Activated CD4-positive, alpha-beta T cell treated with anti-CD3 and anti-CD28 coated beads, Interleukin-2, amount 50 U/mL, for 4 hours (primary cell): ENCODE data around the gene ATAD2B.

ENCODE experiments used
- DNase-seq, 2 experiments: peaks; one replicate each; pipeline ENCODE4 v3.0.0-alpha.2; 2020

The ATAD2B gene

GRCh38 chr2:23836505-23836904 is 90.4 kb downstream of the ATAD2B start:
- no peak for DNase-seq

- no peak for DNase-seq
Observed at GRCh38 chr2:23835988-23836387, 90.9 kb downstream of the ATAD2B start.

- DNase-seq: no peak
Observed at GRCh38 chr2:23835423-23835822, 91.5 kb downstream of the ATAD2B start.

- DNase-seq: no peak
Observed at GRCh38 chr2:23828986-23829385, 97.9 kb downstream of the ATAD2B start.

- DNase-seq: no peak
Observed at GRCh38 chr2:23828256-23828980, 98.5 kb downstream of the ATAD2B start.

- no peak for DNase-seq
Observed at GRCh38 chr2:23827287-23827686, 99.6 kb downstream of the ATAD2B start.

GRCh38 chr2:23826771-23827170 is 100.2 kb downstream of the ATAD2B start:
- DNase-seq: no peak

GRCh38 chr2:23826040-23826439 is 100.9 kb downstream of the ATAD2B start:
- DNase-seq: no peak

- DNase-seq: no peak
Observed at GRCh38 chr2:23824777-23825212, 102.1 kb downstream of the ATAD2B start.

- no peak for DNase-seq
Observed at GRCh38 chr2:23823863-23824262, 103.1 kb downstream of the ATAD2B start.

- no peak for DNase-seq
Observed at GRCh38 chr2:23814963-23815362, 112.0 kb downstream of the ATAD2B start.

- DNase-seq: no peak
Observed at GRCh38 chr2:23813438-23813837, 113.5 kb downstream of the ATAD2B start.

GRCh38 chr2:23809150-23809549 is 117.8 kb downstream of the ATAD2B start:
- no peak for DNase-seq

GRCh38 chr2:23806665-23807249 is 120.2 kb downstream of the ATAD2B start:
- no peak for DNase-seq

- no peak for DNase-seq
Observed at GRCh38 chr2:23806201-23806600, 120.7 kb downstream of the ATAD2B start.

- no peak for DNase-seq
Observed at GRCh38 chr2:23803965-23804542, 122.9 kb downstream of the ATAD2B start.

- no peak for DNase-seq
Observed at GRCh38 chr2:23803264-23803964, 123.5 kb downstream of the ATAD2B start.

- DNase-seq: no peak
Observed at GRCh38 chr2:23801396-23801795, 125.5 kb downstream of the ATAD2B start.

GRCh38 chr2:23794234-23794633 is 132.7 kb downstream of the ATAD2B start:
- no peak for DNase-seq

GRCh38 chr2:23793476-23793875 is 133.4 kb downstream of the ATAD2B start:
- no peak for DNase-seq

- DNase-seq: no peak
Observed at GRCh38 chr2:23791030-23791429, 135.9 kb downstream of the ATAD2B start.

GRCh38 chr2:23789012-23789411 is 137.9 kb downstream of the ATAD2B start:
- DNase-seq: no peak

GRCh38 chr2:23788100-23788499 is 138.8 kb downstream of the ATAD2B start:
- no peak for DNase-seq

- DNase-seq: no peak
Observed at GRCh38 chr2:23784971-23785370, 142.0 kb downstream of the ATAD2B start.
